Subcutaneous abdominal adipose tissue (tissue), 5 donors: ENCODE data around the gene ADRB1.

Experiments
- H3K27ac ChIP-seq: one replicate; pipeline ENCODE4 v1.7.0; 2013; ENCODE audit warnings: low read depth, mild to moderate bottlenecking, inconsistent platforms, low read length, moderate library complexity
- H3K27me3 ChIP-seq, 5 donors: one replicate each; pipeline ENCODE4 v1.7.0; 2013; ENCODE audit warnings: low read length in 5 of 5, inconsistent platforms in 1 of 5; ENCODE audit not compliant: control insufficient read depth in 5 of 5, insufficient read depth in 4 of 5
- H3K36me3 ChIP-seq, 5 donors: one replicate each; pipeline ENCODE4 v1.7.0; 2013; ENCODE audit warnings: low read length in 5 of 5; ENCODE audit not compliant: control insufficient read depth in 5 of 5, insufficient read depth in 5 of 5
- H3K4me1 ChIP-seq, 5 donors: one replicate each; pipeline ENCODE4 v1.7.0; 2013; ENCODE audit warnings: low read length in 5 of 5, mild to moderate bottlenecking in 3 of 5, moderate library complexity in 1 of 5; ENCODE audit not compliant: control insufficient read depth in 5 of 5, insufficient read depth in 5 of 5
- H3K4me3 ChIP-seq, 5 donors: one replicate each; pipeline ENCODE4 v1.7.0; 2013; ENCODE audit warnings: low read length in 5 of 5, low read depth in 1 of 5
- H3K9ac ChIP-seq, 5 donors: one replicate each; pipeline ENCODE4 v1.7.0; 2013; ENCODE audit warnings: low read length in 5 of 5, mild to moderate bottlenecking in 4 of 5, moderate library complexity in 3 of 5
- H3K9me3 ChIP-seq, 5 donors: one replicate each; pipeline ENCODE4 v1.7.0; 2013; ENCODE audit warnings: low read length in 5 of 5; ENCODE audit not compliant: control insufficient read depth in 5 of 5
- donor health status: healthy.
- donor health status: healthy.
- donor health status: healthy.
- donor health status: healthy.
- donor health status: healthy.

Gene ADRB1

GRCh38 chr10:114043532-114044246 lies at the start of gene ADRB1:
TSS of gene ADRB1 (plus strand) at chr10:114043866. CDS start at chr10:114044133, 267 bp downstream.
- Histone ChIP-seq H3K36me3 (no peaks in the 10 kb centered on the region), H3K9me3 (no peaks in the 10 kb centered on the region), H3K4me1 (peaks cover 3 to 44% (median 28%) of the 10 kb centered on the region in 5 donors), H3K27me3 (peaks cover 0 to 6% (median 3%) of the 10 kb centered on the region in 5 donors), H3K9ac (peak within 1 kb of the TSS in 4 of 5 donors; percentile 45 to 68 (median 66)), H3K4me3 (peak within 1 kb of the TSS; percentile 74 to 97 (median 81)), H3K27ac (peak within 1 kb of the TSS; percentile 88)

- H3K9me3 ChIP-seq: no peaks in the 10 kb centered on the region
- peaks cover 6 to 60% (median 55%) of the 10 kb centered on the region in 5 donors for H3K4me1 ChIP-seq
- H3K27ac ChIP-seq: peak overlapping the region; percentile 94
- H3K27me3 ChIP-seq: no peaks in the 10 kb centered on the region
- no peak overlapping the region for H3K9ac ChIP-seq
- H3K4me3 ChIP-seq: no peak overlapping the region
- no peaks in the 10 kb centered on the region for H3K36me3 ChIP-seq
These were observed 48.5 kb upstream of the ADRB1 start for GRCh38 chr10:113995201-113995600.

GRCh38 chr10:113997428-113997827 lies 46.2 kb upstream of the ADRB1 start:
- no peaks in the 10 kb centered on the region for H3K36me3 ChIP-seq
- peaks cover 4 to 59% (median 53%) of the 10 kb centered on the region in 5 donors for H3K4me1 ChIP-seq
- H3K27me3 ChIP-seq: no peaks in the 10 kb centered on the region
- H3K9me3 ChIP-seq: no peaks in the 10 kb centered on the region
- H3K9ac ChIP-seq: no peak overlapping the region
- no peak overlapping the region for H3K4me3 ChIP-seq
- H3K27ac ChIP-seq: no peak overlapping the region

GRCh38 chr10:113999531-113999930 lies 44.1 kb upstream of the ADRB1 start:
- H3K27ac ChIP-seq: no peak overlapping the region

GRCh38 chr10:114000457-114001010 lies 43.1 kb upstream of the ADRB1 start:
- H3K9me3 ChIP-seq: no peaks in the 10 kb centered on the region
- H3K9ac ChIP-seq: no peak overlapping the region
- peaks cover 3 to 30% (median 25%) of the 10 kb centered on the region in 5 donors for H3K4me1 ChIP-seq
- H3K4me3 ChIP-seq: no peak overlapping the region
- no peaks in the 10 kb centered on the region for H3K27me3 ChIP-seq
- H3K36me3 ChIP-seq: no peaks in the 10 kb centered on the region
- no peak overlapping the region for H3K27ac ChIP-seq

More at GRCh38 chr10:113999531-113999930, 44.1 kb upstream of the ADRB1 start:
- H3K36me3 ChIP-seq: no peaks in the 10 kb centered on the region
- H3K4me3 ChIP-seq: no peak overlapping the region
- H3K9ac ChIP-seq: no peak overlapping the region
- no peaks in the 10 kb centered on the region for H3K9me3 ChIP-seq
- H3K27me3 ChIP-seq: no peaks in the 10 kb centered on the region
- H3K4me1 ChIP-seq: peaks cover 3 to 40% (median 35%) of the 10 kb centered on the region in 5 donors

GRCh38 chr10:114002422-114002821 lies 41.2 kb upstream of the ADRB1 start:
- Histone ChIP-seq H3K27ac (no peak overlapping the region), H3K4me1 (peaks cover under 1 to 19% (median 13%) of the 10 kb centered on the region in 5 donors), H3K9me3 (no peaks in the 10 kb centered on the region), H3K9ac (no peak overlapping the region), H3K36me3 (no peaks in the 10 kb centered on the region), H3K4me3 (no peak overlapping the region), H3K27me3 (no peaks in the 10 kb centered on the region)

GRCh38 chr10:114003161-114003941 lies 40.3 kb upstream of the ADRB1 start:
- H3K4me3 ChIP-seq: no peak overlapping the region
- H3K4me1 ChIP-seq: peaks cover 0 to 18% (median 10%) of the 10 kb centered on the region in 5 donors
- H3K9ac ChIP-seq: no peak overlapping the region
- no peaks in the 10 kb centered on the region for H3K9me3 ChIP-seq
- H3K27ac ChIP-seq: no peak overlapping the region
- no peaks in the 10 kb centered on the region for H3K36me3 ChIP-seq
- no peaks in the 10 kb centered on the region for H3K27me3 ChIP-seq

GRCh38 chr10:114009281-114009996 lies 34.2 kb upstream of the ADRB1 start:
- no peaks in the 10 kb centered on the region for H3K36me3 ChIP-seq
- H3K9ac ChIP-seq: no peak overlapping the region
- no peak overlapping the region for H3K27ac ChIP-seq
- no peaks in the 10 kb centered on the region for H3K27me3 ChIP-seq
- no peak overlapping the region for H3K4me3 ChIP-seq
- peaks cover 0 to 10% (median 0%) of the 10 kb centered on the region in 5 donors for H3K4me1 ChIP-seq
- no peaks in the 10 kb centered on the region for H3K9me3 ChIP-seq

GRCh38 chr10:114010316-114010715 lies 33.4 kb upstream of the ADRB1 start:
- no peaks in the 10 kb centered on the region for H3K9me3 ChIP-seq
- no peak overlapping the region for H3K4me3 ChIP-seq
- peaks cover 0 to 10% (median 0%) of the 10 kb centered on the region in 5 donors for H3K4me1 ChIP-seq
- H3K27me3 ChIP-seq: no peaks in the 10 kb centered on the region
- no peak overlapping the region for H3K27ac ChIP-seq
- H3K9ac ChIP-seq: no peak overlapping the region
- H3K36me3 ChIP-seq: no peaks in the 10 kb centered on the region
